CD4-positive, CD25-positive, alpha-beta regulatory T cell (primary cell): Measurements from ENCODE around the gene AP4S1. TPM values are rescaled to one million over a fixed set of nuclear protein-coding genes. Genes with fewer than 3 reads are reported as not detected.
"Not testable (repeated sequence)": the region's sequence is repeated elsewhere in the genome, so short reads cannot be mapped to it uniquely, and the experiment has no call there.

ENCODE experiments used
- ATAC-seq, 2 donors: fragments of 150-1000 bp; cut with Tn5 transposase; one replicate each; pipeline ENCODE4 v1.10.0; 2021; ENCODE audit warnings: low read depth in 2 of 2, moderate number of reproducible peaks in 2 of 2, moderate library complexity in 1 of 2
- DNase-seq, 3 donors: peaks; one replicate each; pipeline versions ENCODE4 v3.0.0 to v3.0.0-alpha.2; 2012 to 2022; ENCODE audit warnings: mixed read lengths in 1 of 3
- H3K27ac ChIP-seq: one replicate; pipeline ENCODE4 v1.7.0; 2013; ENCODE audit warnings: mild to moderate bottlenecking, low read length; ENCODE audit not compliant: insufficient read depth, poor library complexity, severe bottlenecking
- H3K27me3 ChIP-seq: one replicate; pipeline ENCODE4 v1.7.0; 2013; ENCODE audit warnings: low read length; ENCODE audit not compliant: control insufficient read depth, insufficient read depth
- H3K36me3 ChIP-seq: one replicate; pipeline ENCODE4 v1.7.0; 2013; ENCODE audit warnings: mild to moderate bottlenecking, low read length, moderate library complexity; ENCODE audit not compliant: control insufficient read depth, insufficient read depth
- H3K4me1 ChIP-seq: 2 replicates; pipeline ENCODE4 v1.7.0; 2013; ENCODE audit warnings: mild to moderate bottlenecking, low read length; ENCODE audit not compliant: insufficient read depth, control insufficient read depth, poor library complexity, severe bottlenecking
- H3K4me3 ChIP-seq: one replicate; pipeline ENCODE4 v1.7.0; 2013; ENCODE audit warnings: low read depth, mild to moderate bottlenecking, low read length, moderate library complexity
- H3K9me3 ChIP-seq, 2 experiments: 1 replicate in 1 of 2; 2 replicates in 1 of 2; pipeline ENCODE4 v1.7.0; 2013; ENCODE audit warnings: low read length in 2 of 2, mild to moderate bottlenecking in 1 of 2, moderate library complexity in 1 of 2; ENCODE audit not compliant: control insufficient read depth in 2 of 2
- H3K27ac Mint-ChIP-seq, 3 donors: one replicate each; pipeline ENCODE4 v1.8.0; 2020 to 2022; ENCODE audit warnings: mild to moderate bottlenecking in 3 of 3, mixed read lengths in 3 of 3, moderate library complexity in 2 of 3
- H3K27me3 Mint-ChIP-seq: one replicate; pipeline ENCODE4 v1.8.0; 2022; ENCODE audit warnings: mild to moderate bottlenecking, mixed read lengths
- H3K36me3 Mint-ChIP-seq: one replicate; pipeline ENCODE4 v1.8.0; 2020; ENCODE audit warnings: mixed read lengths
- H3K4me1 Mint-ChIP-seq, 4 donors: one replicate each; pipeline ENCODE4 v1.8.0; 2020 to 2022; ENCODE audit warnings: mixed read lengths in 4 of 4, mild to moderate bottlenecking in 1 of 4
- H3K4me3 Mint-ChIP-seq, 4 donors: one replicate each; pipeline ENCODE4 v1.8.0; 2020 to 2022; ENCODE audit warnings: mild to moderate bottlenecking in 4 of 4, mixed read lengths in 4 of 4, moderate library complexity in 3 of 4
- H3K9me3 Mint-ChIP-seq, 7 donors: one replicate each; pipeline ENCODE4 v1.8.0; 2020 to 2022; ENCODE audit warnings: mixed read lengths in 7 of 7, mild to moderate bottlenecking in 3 of 7, moderate library complexity in 2 of 7
- polyA plus RNA-seq, 4 donors: library from polyadenylated mRNA; unstranded; fragments of 300-500 nt; fragmentation: Illumina TruSeq; gene quantifications; one replicate each; pipeline ENCODE4 v1.2.3, GENCODE V29; 2021
- total RNA-seq: library from RNA; stranded (reverse); gene quantifications from one replicate; pipeline ENCODE4 v1.2.3, GENCODE V29; 2022

The AP4S1 gene, protein sequence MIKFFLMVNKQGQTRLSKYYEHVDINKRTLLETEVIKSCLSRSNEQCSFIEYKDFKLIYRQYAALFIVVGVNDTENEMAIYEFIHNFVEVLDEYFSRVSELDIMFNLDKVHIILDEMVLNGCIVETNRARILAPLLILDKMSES
- total RNA-seq (16.0 TPM), polyA plus RNA-seq (1 to 10 TPM; 7.0 to 9.5 (median 8.0) TPM)

DNA sequence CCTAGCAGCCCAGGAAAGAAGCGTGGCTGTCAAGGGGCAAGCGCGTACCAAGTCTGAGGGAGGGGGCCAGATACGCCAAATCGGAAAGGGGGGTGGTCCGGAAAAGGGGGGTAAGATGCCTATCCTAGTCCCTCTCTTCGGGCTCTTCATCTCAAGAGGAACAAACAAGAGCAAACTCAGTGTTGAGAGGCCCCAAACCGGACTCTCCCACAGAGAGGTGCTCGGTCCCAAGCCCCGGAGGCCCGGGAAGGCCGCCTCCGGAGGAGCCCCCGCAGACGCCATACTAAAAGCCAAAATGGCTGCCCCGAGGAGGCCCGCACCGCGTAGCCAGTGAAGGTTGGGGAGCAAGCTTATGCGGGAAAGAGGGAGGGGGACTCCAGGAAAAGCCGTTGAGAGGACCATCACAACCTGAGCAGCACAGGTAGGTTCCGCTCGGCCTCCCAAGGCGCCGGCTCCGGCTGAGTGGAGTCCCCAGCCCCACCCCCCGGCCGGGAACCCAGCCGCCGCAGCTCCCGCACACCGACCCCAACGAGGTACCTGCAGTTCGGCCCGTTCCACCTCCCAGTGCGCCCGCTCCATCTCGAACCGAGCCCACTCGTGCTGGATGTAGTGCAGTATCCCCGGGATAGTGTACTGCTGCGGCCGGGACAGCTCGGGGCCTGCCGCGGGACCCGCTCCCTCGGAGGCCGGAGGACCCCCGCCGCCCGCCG is at the start of gene AP4S1:
Gene AP4S1 (plus strand): TSS at position 283 of the 710 bp plus-strand sequence. CDS start 40,548 bp downstream, outside the sequence.
- Histone ChIP-seq H3K9me3 (no peaks in the 10 kb centered on the region), H3K4me1 (peaks cover 24% of the 10 kb centered on the region), H3K27ac (peak within 1 kb of the TSS; percentile 90), H3K4me3 (peak within 1 kb of the TSS; percentile 97), H3K36me3 (peaks cover 3% of the 10 kb centered on the region), H3K27me3 (no peaks in the 10 kb centered on the region)
- DNase-seq (peak; percentile 38 to 64 (median 57)), ATAC-seq (peak; percentile 13 to 19)
- H3K27me3 Mint-ChIP-seq = no peaks in the 10 kb centered on the region
- H3K27ac Mint-ChIP-seq = peak within 1 kb of the TSS; percentile 95 to 98 (median 97)
- H3K9me3 Mint-ChIP-seq = no peaks in the 10 kb centered on the region
- peak within 1 kb of the TSS; percentile 97 to 99 (median 99) for H3K4me3 Mint-ChIP-seq
- peaks cover 42 to 61% (median 50%) of the 10 kb centered on the region in 4 donors for H3K4me1 Mint-ChIP-seq
- H3K36me3 Mint-ChIP-seq = peaks cover 5% of the 10 kb centered on the region

DNA sequence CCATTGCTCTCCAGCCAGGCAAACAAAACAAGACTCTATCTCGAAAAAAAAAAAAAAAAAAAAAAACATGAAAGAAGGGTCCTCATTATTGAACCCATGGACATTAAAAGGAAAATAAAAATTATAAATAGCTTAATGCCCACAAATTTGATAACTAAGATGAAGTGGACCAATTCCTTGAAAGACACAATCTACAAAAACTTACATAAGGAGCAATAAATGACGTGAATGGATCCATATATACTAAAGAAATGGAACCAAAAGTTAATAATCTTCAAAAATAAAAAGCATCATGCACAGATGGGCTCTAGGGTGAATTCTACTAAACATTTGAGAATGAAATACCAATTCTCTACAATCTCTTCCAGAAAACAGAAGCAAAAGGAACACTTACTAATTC is 47.7 kb upstream of the AP4S1 start:
- no peaks in the 10 kb centered on the region for H3K36me3 ChIP-seq
- peaks cover 5% of the 10 kb centered on the region for H3K36me3 Mint-ChIP-seq
- peaks cover 14 to 58% (median 39%) of the 10 kb centered on the region in 4 donors for H3K4me1 Mint-ChIP-seq
- no peaks in the 10 kb centered on the region for H3K9me3 Mint-ChIP-seq
- no peak overlapping the region for H3K27ac Mint-ChIP-seq
- DNase-seq = no peak
- no peak overlapping the region for H3K4me3 ChIP-seq
- H3K27ac ChIP-seq = no peak overlapping the region
- peaks cover 4% of the 10 kb centered on the region for H3K4me1 ChIP-seq
- H3K4me3 Mint-ChIP-seq = peak overlapping the region in 1 of 4 donors; percentile 38
- H3K27me3 Mint-ChIP-seq = no peaks in the 10 kb centered on the region
- no peaks in the 10 kb centered on the region for H3K27me3 ChIP-seq
- H3K9me3 ChIP-seq = no peaks in the 10 kb centered on the region
- no peak for ATAC-seq

DNA sequence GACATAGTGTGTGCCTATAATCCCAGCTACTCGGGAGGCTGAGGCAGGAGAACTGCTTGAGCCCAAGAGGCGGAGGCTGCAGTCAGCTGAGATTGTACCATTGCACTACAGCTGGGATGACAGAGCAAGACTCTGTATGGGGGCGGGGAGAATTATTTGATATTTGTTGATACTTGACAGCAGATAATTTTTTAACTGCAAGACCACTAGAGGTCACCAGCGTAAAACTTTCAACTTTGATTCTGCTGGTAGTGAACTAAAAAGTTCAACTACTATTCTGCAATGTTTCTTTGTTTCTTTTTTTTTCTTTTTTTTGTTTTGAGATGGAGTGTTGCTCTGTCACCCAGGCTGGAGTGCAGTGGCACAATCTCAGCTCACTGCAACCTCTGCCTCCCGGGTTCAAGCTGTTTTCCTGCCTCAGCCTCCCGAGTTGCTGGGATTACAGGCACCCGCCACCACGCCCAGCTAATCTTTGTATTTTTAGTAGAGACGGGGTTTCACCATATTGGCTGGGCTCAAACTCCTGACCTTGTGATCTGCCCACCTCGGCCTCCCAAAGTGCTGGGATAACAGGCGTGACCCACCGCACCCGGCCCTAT is 45.2 kb upstream of the AP4S1 start:
- not testable (repeated sequence) for H3K4me3 ChIP-seq, H3K36me3 ChIP-seq, H3K9me3 ChIP-seq, H3K27me3 Mint-ChIP-seq, H3K4me1 ChIP-seq, H3K9me3 Mint-ChIP-seq, H3K4me3 Mint-ChIP-seq, H3K36me3 Mint-ChIP-seq, H3K27me3 ChIP-seq
- ATAC-seq (peak; percentile 80 to 83), DNase-seq (peak; percentile 15 to 78 (median 72))
- Mint-ChIP-seq H3K4me1 (peaks cover 5 to 38% (median 25%) of the 10 kb centered on the region in 4 donors), H3K27ac (peak overlapping the region; percentile 20 to 52 (median 36))
- H3K27ac ChIP-seq = peak overlapping the region; percentile 23

DNA sequence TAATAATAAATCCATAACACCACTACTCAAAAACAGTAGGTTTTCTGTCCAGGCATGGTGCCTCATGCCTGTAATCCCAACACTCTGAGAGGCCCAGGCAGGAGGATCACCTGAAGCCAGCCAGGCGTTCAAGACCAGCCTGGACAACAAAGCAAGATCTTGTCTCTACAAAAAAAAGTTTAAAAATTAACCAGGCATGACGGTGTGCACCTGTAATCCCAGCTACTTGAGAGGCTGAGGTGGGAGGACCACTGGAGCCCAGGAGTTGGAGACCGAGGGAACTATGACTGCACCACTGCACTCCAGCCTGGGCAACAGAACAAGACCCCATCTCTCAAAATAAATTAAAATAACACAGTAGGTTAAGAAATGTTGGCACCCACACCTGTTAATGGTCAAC is 44.5 kb upstream of the AP4S1 start:
- Mint-ChIP-seq H3K9me3 (no peaks in the 10 kb centered on the region), H3K27ac (peak overlapping the region in 2 of 3 donors; percentile 29 to 60), H3K27me3 (no peaks in the 10 kb centered on the region), H3K36me3 (peaks cover 8% of the 10 kb centered on the region), H3K4me1 (peaks cover 6 to 36% (median 27%) of the 10 kb centered on the region in 4 donors), H3K4me3 (no peak overlapping the region)
- H3K36me3 ChIP-seq = no peaks in the 10 kb centered on the region
- H3K27me3 ChIP-seq = no peaks in the 10 kb centered on the region
- H3K4me3 ChIP-seq = no peak overlapping the region
- no peak for ATAC-seq
- no peak for DNase-seq
- H3K9me3 ChIP-seq = no peaks in the 10 kb centered on the region
- no peaks in the 10 kb centered on the region for H3K4me1 ChIP-seq
- H3K27ac ChIP-seq = no peak overlapping the region

DNA sequence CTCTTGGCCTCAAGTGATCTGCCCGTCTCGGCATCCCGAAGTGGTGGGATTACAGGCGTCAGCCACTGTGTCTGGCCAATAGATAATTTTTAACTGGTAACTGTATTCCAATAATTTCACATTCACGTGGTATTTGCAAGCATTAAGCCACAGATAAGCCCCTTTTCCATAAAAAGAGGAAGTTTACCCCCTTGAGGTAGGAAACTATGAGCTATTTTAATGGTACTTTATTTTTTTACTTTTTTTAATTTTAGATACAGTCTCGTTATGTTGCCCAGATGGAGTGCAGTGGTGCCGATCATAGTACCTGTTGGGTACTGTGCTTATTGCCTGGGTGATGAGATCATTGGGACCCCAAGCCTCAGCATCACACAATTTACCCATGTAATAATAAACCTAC is 42.9 kb upstream of the AP4S1 start:
- no peak overlapping the region for H3K4me3 Mint-ChIP-seq
- DNase-seq (no peak), ATAC-seq (no peak)
- H3K36me3 Mint-ChIP-seq = peaks cover 11% of the 10 kb centered on the region
- no peaks in the 10 kb centered on the region for H3K9me3 Mint-ChIP-seq
- H3K4me1 Mint-ChIP-seq = peaks cover 16 to 39% (median 27%) of the 10 kb centered on the region in 4 donors
- H3K4me3 ChIP-seq = no peak overlapping the region
- H3K27me3 Mint-ChIP-seq = no peaks in the 10 kb centered on the region
- H3K27ac Mint-ChIP-seq = peak overlapping the region in 1 of 3 donors; percentile 14
- no peaks in the 10 kb centered on the region for H3K36me3 ChIP-seq
- no peaks in the 10 kb centered on the region for H3K27me3 ChIP-seq
- H3K4me1 ChIP-seq = no peaks in the 10 kb centered on the region
- no peaks in the 10 kb centered on the region for H3K9me3 ChIP-seq
- H3K27ac ChIP-seq = no peak overlapping the region

DNA sequence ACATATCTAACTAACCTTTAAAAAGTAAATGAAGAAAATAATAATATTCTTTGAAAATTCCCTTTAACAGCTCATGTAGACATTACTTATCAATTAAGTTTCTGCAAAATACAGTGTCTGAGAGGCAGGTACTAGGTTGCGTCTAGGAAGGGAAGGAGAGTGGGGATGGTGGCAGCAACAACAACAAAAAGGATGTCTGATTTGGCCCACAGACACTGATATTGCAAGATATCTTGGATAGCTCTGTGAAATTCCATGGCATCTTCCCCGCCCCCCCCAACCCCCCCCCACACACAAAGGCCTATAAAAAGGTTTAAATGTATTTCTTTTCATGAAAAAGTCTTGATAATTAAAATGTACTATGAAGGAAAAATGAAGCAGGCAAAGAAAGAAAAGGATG is 41.6 kb upstream of the AP4S1 start:
- Histone ChIP-seq H3K4me1 (no peaks in the 10 kb centered on the region), H3K27me3 (no peaks in the 10 kb centered on the region), H3K27ac (no peak overlapping the region), H3K4me3 (no peak overlapping the region), H3K9me3 (no peaks in the 10 kb centered on the region), H3K36me3 (no peaks in the 10 kb centered on the region)
- no peak for DNase-seq
- Mint-ChIP-seq H3K36me3 (peaks cover 11% of the 10 kb centered on the region), H3K4me3 (no peak overlapping the region), H3K27me3 (no peaks in the 10 kb centered on the region), H3K27ac (no peak overlapping the region), H3K4me1 (peaks cover 16 to 33% (median 25%) of the 10 kb centered on the region in 4 donors), H3K9me3 (no peaks in the 10 kb centered on the region)
- no peak for ATAC-seq

DNA sequence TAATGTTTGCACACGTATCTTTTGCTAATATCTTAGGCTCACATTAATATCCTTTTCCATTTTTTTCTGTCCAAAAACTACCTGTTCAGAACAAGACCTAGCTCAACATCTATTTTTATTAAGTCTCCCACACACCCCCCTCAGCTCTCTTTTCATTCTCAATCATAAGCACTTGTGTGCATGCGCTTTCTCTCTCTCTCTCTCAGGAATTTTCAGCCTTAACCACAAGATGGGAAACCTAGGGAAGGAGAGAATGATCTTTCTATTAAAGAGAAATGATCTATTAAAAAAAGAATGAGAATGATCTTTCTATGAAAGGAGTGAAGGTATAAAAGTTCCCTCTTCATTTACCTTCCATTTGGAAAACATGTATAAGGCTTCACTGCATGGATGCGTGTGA is 39.7 kb upstream of the AP4S1 start:
- Histone ChIP-seq H3K4me1 (no peaks in the 10 kb centered on the region), H3K4me3 (no peak overlapping the region), H3K27ac (no peak overlapping the region), H3K9me3 (no peaks in the 10 kb centered on the region), H3K36me3 (no peaks in the 10 kb centered on the region), H3K27me3 (no peaks in the 10 kb centered on the region)
- Mint-ChIP-seq H3K36me3 (peaks cover 11% of the 10 kb centered on the region), H3K4me1 (peaks cover 22 to 34% (median 30%) of the 10 kb centered on the region in 4 donors), H3K27me3 (no peaks in the 10 kb centered on the region), H3K4me3 (no peak overlapping the region), H3K27ac (peak overlapping the region in 1 of 3 donors; percentile 65), H3K9me3 (no peaks in the 10 kb centered on the region)
- DNase-seq (no peak), ATAC-seq (no peak)
